GM12874 (cell line): ENCODE data around the gene FHAD1.

Experiments
- CTCF ChIP-seq: IDR thresholded peaks from 2 replicates; pipeline ENCODE4 v1.5.1; 2011; ENCODE audit warnings: low read depth, mild to moderate bottlenecking, control low read depth, low read length, moderate library complexity; ENCODE audit not compliant: insufficient read depth

The FHAD1 gene

GRCh38 chr1:15355968-15356625 is 109.1 kb downstream of the FHAD1 start:
- TF ChIP-seq CTCF = no peak

- no peak for TF ChIP-seq CTCF
Observed at GRCh38 chr1:15357612-15358207, 110.7 kb downstream of the FHAD1 start.

GRCh38 chr1:15358565-15359133 is 111.6 kb downstream of the FHAD1 start:
- TF ChIP-seq CTCF = no peak

GRCh38 chr1:15360700-15361099 is 113.7 kb downstream of the FHAD1 start:
- TF ChIP-seq CTCF = no peak

GRCh38 chr1:15362096-15362736 is 115.2 kb downstream of the FHAD1 start:
- TF ChIP-seq CTCF = no peak

- TF ChIP-seq CTCF = no peak
Observed at GRCh38 chr1:15362737-15363128, 115.7 kb downstream of the FHAD1 start.

GRCh38 chr1:15364740-15365139 is 117.7 kb downstream of the FHAD1 start:
- TF ChIP-seq CTCF = no peak
